Bronchial epithelial cell (primary cell): ENCODE results near the gene KCTD5. TPM values are rescaled to one million over a fixed set of nuclear protein-coding genes. Genes with fewer than 3 reads are reported as not detected.
A peak's percentile ranks its signal among the peaks of the same experiment; 100 is the strongest.
"Not testable (repeated sequence)": the region's sequence is repeated elsewhere in the genome, so short reads cannot be mapped to it uniquely, and the experiment has no call there.

Experiments used
- DNase-seq: peaks from one replicate; pipeline ENCODE4 v3.0.0-alpha.2; 2010; ENCODE audit warnings: low read depth
- FAIRE-seq: peaks from 2 replicates; lab custom pipeline; 2011; peaks lifted over from hg19 to GRCh38; lab: Jason Lieb, UNC
- H3K27me3 ChIP-seq: 2 replicates; pipeline ENCODE4 v1.5.1; 2011; ENCODE audit warnings: low read length; ENCODE audit not compliant: control insufficient read depth, insufficient read depth
- H3K36me3 ChIP-seq: 2 replicates; pipeline ENCODE4 v1.5.1; 2011; ENCODE audit warnings: low read length; ENCODE audit not compliant: control insufficient read depth, insufficient read depth
- H3K4me3 ChIP-seq: 2 replicates; pipeline ENCODE4 v1.5.1; 2011; ENCODE audit warnings: mild to moderate bottlenecking, low read depth, low read length, control low read depth
- CTCF ChIP-seq: IDR thresholded peaks from 2 replicates; pipeline ENCODE4 v1.5.1; 2011; ENCODE audit warnings: mild to moderate bottlenecking, moderate library complexity, low read length, control low read depth, inconsistent platforms; ENCODE audit not compliant: insufficient read depth, severe bottlenecking
- total RNA-seq: library from RNA; depleted of rRNA; stranded (reverse); fragments of >200 nt; gene quantifications from 2 replicates; pipeline ENCODE4 v1.2.1, GENCODE V29; 2014

Gene KCTD5
- total RNA-seq, 1 donor from 2014 or later = 28.4 TPM

- not testable (repeated sequence) for FAIRE-seq, H3K36me3 ChIP-seq, H3K27me3 ChIP-seq
- peak overlapping the region; percentile 98 for H3K4me3 ChIP-seq
- peak; percentile 2 for DNase-seq
These were observed 718 bp downstream of the KCTD5 start for GRCh38 chr16:2683041-2683440.

GRCh38 chr16:2686075-2686474 lies 3.8 kb downstream of the KCTD5 start:
- not testable (repeated sequence) for H3K27me3 ChIP-seq, H3K4me3 ChIP-seq, DNase-seq, H3K36me3 ChIP-seq
- peak; percentile 18 for FAIRE-seq

- FAIRE-seq (no peak), DNase-seq (no peak)
- Histone ChIP-seq H3K27me3 (no peaks in the 10 kb centered on the region), H3K4me3 (no peak overlapping the region), H3K36me3 (peaks cover 9% of the 10 kb centered on the region)
- no peak for TF ChIP-seq CTCF
These were observed 4.7 kb downstream of the KCTD5 start for GRCh38 chr16:2686912-2687507.

GRCh38 chr16:2687531-2688308 lies 5.4 kb downstream of the KCTD5 start:
- H3K36me3 ChIP-seq = peaks cover 11% of the 10 kb centered on the region
- no peak for DNase-seq

GRCh38 chr16:2689422-2689821 lies 7.1 kb downstream of the KCTD5 start:
- DNase-seq, H3K4me3 ChIP-seq, H3K27me3 ChIP-seq, FAIRE-seq: not testable (repeated sequence)
- peaks cover 11% of the 10 kb centered on the region for H3K36me3 ChIP-seq

More at GRCh38 chr16:2687531-2688308, 5.4 kb downstream of the KCTD5 start:
- no peak for FAIRE-seq
- no peak overlapping the region for H3K4me3 ChIP-seq
- no peaks in the 10 kb centered on the region for H3K27me3 ChIP-seq
- no peak for TF ChIP-seq CTCF

- no peak for FAIRE-seq
- H3K4me3 ChIP-seq = no peak overlapping the region
- no peak for DNase-seq
- H3K27me3 ChIP-seq = no peaks in the 10 kb centered on the region
- no peak for TF ChIP-seq CTCF
- H3K36me3 ChIP-seq = peaks cover 11% of the 10 kb centered on the region
These were observed 7.9 kb downstream of the KCTD5 start for GRCh38 chr16:2689968-2690801.

- Histone ChIP-seq H3K36me3 (peaks cover 11% of the 10 kb centered on the region), H3K4me3 (no peak overlapping the region), H3K27me3 (no peaks in the 10 kb centered on the region)
- DNase-seq (no peak), FAIRE-seq (no peak)
- TF ChIP-seq CTCF = no peak
These were observed 8.5 kb downstream of the KCTD5 start for GRCh38 chr16:2690852-2691251.
